HepG2 (cell line): ENCODE data around the gene ATG4B. TPM values are rescaled to one million over a fixed set of nuclear protein-coding genes. Genes with fewer than 3 reads are reported as not detected.

ENCODE experiments used
- CAMTA2 ChIP-seq: sonication (generic); formaldehyde crosslinking; IDR thresholded peaks from 2 replicates; pipeline ENCODE4 v1.4.0; 2020; ENCODE audit warnings: mild to moderate bottlenecking, missing genetic modification reagents, borderline replicate concordance
- HINFP ChIP-seq: sonication (generic); formaldehyde crosslinking; IDR thresholded peaks from 2 replicates; pipeline ENCODE4 v1.4.0; 2020; ENCODE audit warnings: low read depth, mild to moderate bottlenecking, missing genetic modification reagents
- ISL2 ChIP-seq: sonication (generic); formaldehyde crosslinking; IDR thresholded peaks from 2 replicates; pipeline ENCODE4 v1.5.0; 2020; ENCODE audit warnings: missing genetic modification reagents
- NR2C2 ChIP-seq: sonication (generic); formaldehyde crosslinking; IDR thresholded peaks from 2 replicates; pipeline ENCODE4 v1.4.0; 2020; ENCODE audit warnings: missing genetic modification reagents, mild to moderate bottlenecking, moderate library complexity, borderline replicate concordance
- NRL ChIP-seq: sonication (generic); formaldehyde crosslinking; IDR thresholded peaks from 2 replicates; pipeline ENCODE4 v1.5.0; 2020; ENCODE audit warnings: missing genetic modification reagents, mild to moderate bottlenecking, moderate library complexity, borderline replicate concordance
- TEF ChIP-seq: sonication (generic); formaldehyde crosslinking; IDR thresholded peaks from 2 replicates; pipeline ENCODE4 v1.5.0; 2020; ENCODE audit warnings: missing genetic modification reagents
- TERF1 ChIP-seq: sonication (generic); formaldehyde crosslinking; IDR thresholded peaks from 2 replicates; pipeline ENCODE4 v1.8.0; 2022; ENCODE audit warnings: mild to moderate bottlenecking, missing genetic modification reagents, moderate library complexity
- ZEB1 ChIP-seq: IDR thresholded peaks from 2 replicates; pipeline ENCODE4 v1.6.1; 2012; ENCODE audit warnings: mild to moderate bottlenecking, low read depth, inconsistent platforms; ENCODE audit not compliant: insufficient replicate concordance
- ZFYVE20 ChIP-seq: sonication (generic); formaldehyde crosslinking; IDR thresholded peaks from 2 replicates; pipeline ENCODE4 v1.8.0; 2023; ENCODE audit warnings: low read depth, mild to moderate bottlenecking, moderate library complexity, missing genetic modification reagents, borderline replicate concordance
- ZMYM4 ChIP-seq: sonication (generic); formaldehyde crosslinking; IDR thresholded peaks from 2 replicates; pipeline ENCODE4 v1.8.1; 2023; ENCODE audit warnings: mild to moderate bottlenecking, missing genetic modification reagents
- ZNF225 ChIP-seq: sonication (generic); formaldehyde crosslinking; IDR thresholded peaks from 2 replicates; pipeline ENCODE4 v1.4.0; 2020; ENCODE audit warnings: mild to moderate bottlenecking, missing genetic modification reagents
- ZNF350 ChIP-seq: sonication (generic); formaldehyde crosslinking; IDR thresholded peaks from 2 replicates; pipeline ENCODE4 v1.4.0; 2020; ENCODE audit warnings: mild to moderate bottlenecking, low read depth, missing genetic modification reagents, borderline replicate concordance
- ZNF414 ChIP-seq: sonication (generic); formaldehyde crosslinking; IDR thresholded peaks from 2 replicates; pipeline ENCODE4 v1.5.0; 2020; ENCODE audit warnings: missing genetic modification reagents
- ZNF558 ChIP-seq: sonication (generic); formaldehyde crosslinking; IDR thresholded peaks from 2 replicates; pipeline ENCODE4 v1.9.0; 2022; ENCODE audit warnings: mild to moderate bottlenecking, missing genetic modification reagents, borderline replicate concordance
- ZNF672 ChIP-seq: sonication (generic); formaldehyde crosslinking; IDR thresholded peaks from 2 replicates; pipeline ENCODE4 v1.8.1; 2022; ENCODE audit warnings: missing genetic modification reagents
- polyA plus RNA-seq, 8 experiments: library from polyadenylated mRNA; depleted of rRNA in 3 of 8; stranded (reverse) in 7 of 8; unstranded in 1 of 8; fragments of >200 nt; fragmentation: Illumina TruSeq in 4 of 8; extraction: Trizol in 4 of 8; gene quantifications; 2 replicates each; pipeline versions ENCODE4 v1.2.1 to v1.2.3, GENCODE V29; 2011 to 2016; ENCODE audit warnings: low read depth in 4 of 8, missing spikeins in 1 of 8, mixed read lengths in 1 of 8; ENCODE audit not compliant: insufficient read depth in 1 of 8
- total RNA-seq, 5 experiments: library from RNA; depleted of rRNA; stranded (reverse); fragments of >200 nt; fragmentation: Illumina TruSeq; extraction: Trizol; gene quantifications; 2 replicates each; pipeline ENCODE4 v1.2.3, GENCODE V29; 2016; ENCODE audit warnings: low read depth in 1 of 5
- TF ChIP-seq, protein P1 (sequence below): sonication (generic); formaldehyde crosslinking; IDR thresholded peaks from 2 replicates; pipeline ENCODE4 v1.4.0; 2020; ENCODE audit warnings: missing genetic modification reagents, mild to moderate bottlenecking, borderline replicate concordance
- TF ChIP-seq, protein P2 (sequence below): sonication (generic); formaldehyde crosslinking; IDR thresholded peaks from 2 replicates; pipeline ENCODE4 v1.4.0; 2020; ENCODE audit warnings: low read depth, mild to moderate bottlenecking, missing genetic modification reagents

Gene ATG4B
- total and polyA plus RNA-seq, 2 of the 13 experiments (the other 11 are each of a cell fraction or from before 2014, with no cell fraction given): 95.5 to 239 TPM

- TF ChIP-seq ZEB1 (no peak), ZMYM4 (CRISPR knock-in tag) (peak; percentile 95), ZNF558 (CRISPR knock-in tag) (peak; percentile 94; the same call in 1 of the 2 replicates), NR2C2 (CRISPR knock-in tag) (peak; percentile 93), ZFYVE20 (CRISPR knock-in tag) (0 out of 2 replicates have a peak, but pooled peaks have one; percentile 48), HINFP (CRISPR knock-in tag) (peak; percentile 65; the same call in 1 of the 2 replicates), TERF1 (peak; percentile 89; the same call in 1 of the 2 replicates), CAMTA2 (CRISPR knock-in tag) (peak; percentile 71), ZNF672 (no peak), ZNF414 (CRISPR knock-in tag) (peak; percentile 92), NRL (CRISPR knock-in tag) (peak; percentile 74), ZNF350 (CRISPR knock-in tag) (no peak), ZNF225 (CRISPR knock-in tag) (peak; percentile 42; the same call in 1 of the 2 replicates), ISL2 (CRISPR knock-in tag) (peak; percentile 55; the same call in 1 of the 2 replicates), TEF (peak; percentile 72; the same call in 1 of the 2 replicates)
- TF ChIP-seq, protein P1, sequence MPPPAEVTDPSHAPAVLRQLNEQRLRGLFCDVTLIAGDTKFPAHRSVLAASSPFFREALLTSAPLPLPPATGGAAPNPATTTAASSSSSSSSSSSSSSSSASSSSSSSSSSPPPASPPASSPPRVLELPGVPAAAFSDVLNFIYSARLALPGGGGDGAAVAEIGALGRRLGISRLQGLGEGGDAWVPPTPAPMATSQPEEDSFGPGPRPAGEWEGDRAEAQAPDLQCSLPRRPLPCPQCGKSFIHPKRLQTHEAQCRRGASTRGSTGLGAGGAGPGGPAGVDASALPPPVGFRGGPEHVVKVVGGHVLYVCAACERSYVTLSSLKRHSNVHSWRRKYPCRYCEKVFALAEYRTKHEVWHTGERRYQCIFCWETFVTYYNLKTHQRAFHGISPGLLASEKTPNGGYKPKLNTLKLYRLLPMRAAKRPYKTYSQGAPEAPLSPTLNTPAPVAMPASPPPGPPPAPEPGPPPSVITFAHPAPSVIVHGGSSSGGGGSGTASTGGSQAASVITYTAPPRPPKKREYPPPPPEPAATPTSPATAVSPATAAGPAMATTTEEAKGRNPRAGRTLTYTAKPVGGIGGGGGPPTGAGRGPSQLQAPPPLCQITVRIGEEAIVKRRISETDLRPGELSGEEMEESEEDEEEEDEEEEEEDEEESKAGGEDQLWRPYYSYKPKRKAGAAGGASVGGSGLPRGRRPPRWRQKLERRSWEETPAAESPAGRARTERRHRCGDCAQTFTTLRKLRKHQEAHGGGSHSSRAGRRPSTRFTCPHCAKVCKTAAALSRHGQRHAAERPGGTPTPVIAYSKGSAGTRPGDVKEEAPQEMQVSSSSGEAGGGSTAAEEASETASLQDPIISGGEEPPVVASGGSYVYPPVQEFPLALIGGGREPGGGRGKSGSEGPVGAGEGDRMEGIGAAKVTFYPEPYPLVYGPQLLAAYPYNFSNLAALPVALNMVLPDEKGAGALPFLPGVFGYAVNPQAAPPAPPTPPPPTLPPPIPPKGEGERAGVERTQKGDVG: no peak; the same call in 1 of the 2 replicates
- TF ChIP-seq, protein P2, sequence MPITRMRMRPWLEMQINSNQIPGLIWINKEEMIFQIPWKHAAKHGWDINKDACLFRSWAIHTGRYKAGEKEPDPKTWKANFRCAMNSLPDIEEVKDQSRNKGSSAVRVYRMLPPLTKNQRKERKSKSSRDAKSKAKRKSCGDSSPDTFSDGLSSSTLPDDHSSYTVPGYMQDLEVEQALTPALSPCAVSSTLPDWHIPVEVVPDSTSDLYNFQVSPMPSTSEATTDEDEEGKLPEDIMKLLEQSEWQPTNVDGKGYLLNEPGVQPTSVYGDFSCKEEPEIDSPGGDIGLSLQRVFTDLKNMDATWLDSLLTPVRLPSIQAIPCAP (CRISPR knock-in tag): no peak; the same call in 1 of the 2 replicates
Measured at GRCh38 chr2:241686650-241687425, 49.3 kb downstream of the ATG4B start, which contains the start of gene DTYMK (continued).
